Endodermal cell (in vitro differentiated cells): ENCODE data around the gene GRM8. TPM values are rescaled to one million over a fixed set of nuclear protein-coding genes. Genes with fewer than 3 reads are reported as not detected.
A peak's percentile ranks its signal among the peaks of the same experiment; 100 is the strongest.

Experiments
- DNase-seq: peaks from one replicate; pipeline ENCODE4 v3.0.0-alpha.2; 2017
- H3K27ac ChIP-seq: 2 replicates; pipeline ENCODE4 v1.5.1; 2013; ENCODE audit warnings: mild to moderate bottlenecking, low read depth, low read length, moderate library complexity
- H3K27me3 ChIP-seq: 2 replicates; pipeline ENCODE4 v1.6.1; 2013; ENCODE audit warnings: mild to moderate bottlenecking, low read length, moderate library complexity; ENCODE audit not compliant: insufficient read depth, control insufficient read depth, poor library complexity, severe bottlenecking
- H3K36me3 ChIP-seq: 2 replicates; pipeline ENCODE4 v1.7.0; 2013; ENCODE audit warnings: mild to moderate bottlenecking, low read length, moderate library complexity; ENCODE audit not compliant: control insufficient read depth, insufficient read depth
- H3K4me1 ChIP-seq: one replicate; pipeline ENCODE4 v1.7.0; 2013; ENCODE audit warnings: low read length; ENCODE audit not compliant: control insufficient read depth, insufficient read depth
- H3K4me3 ChIP-seq: 2 replicates; pipeline ENCODE4 v1.5.1; 2013; ENCODE audit warnings: mild to moderate bottlenecking, low read length, moderate library complexity
- H3K9ac ChIP-seq: 2 replicates; pipeline ENCODE4 v1.6.1; 2013; ENCODE audit warnings: mild to moderate bottlenecking, low read length, moderate library complexity; ENCODE audit not compliant: poor library complexity, severe bottlenecking; ENCODE audit errors: extremely low read depth
- H3K9me3 ChIP-seq: 2 replicates; pipeline ENCODE4 v1.6.1; 2013; ENCODE audit warnings: mild to moderate bottlenecking, low read length, moderate library complexity; ENCODE audit not compliant: control insufficient read depth
- H3K27ac Mint-ChIP-seq: 2 replicates; pipeline ENCODE4 v1.8.0; 2020; ENCODE audit warnings: mixed read lengths
- H3K27me3 Mint-ChIP-seq: 2 replicates; pipeline ENCODE4 v1.8.0; 2021; ENCODE audit warnings: mild to moderate bottlenecking, mixed read lengths; ENCODE audit not compliant: insufficient read depth
- H3K36me3 Mint-ChIP-seq: 2 replicates; pipeline ENCODE4 v1.8.0; 2020; ENCODE audit warnings: low read depth, mixed read lengths
- H3K4me1 Mint-ChIP-seq: 2 replicates; pipeline ENCODE4 v1.8.0; 2020; ENCODE audit warnings: mixed read lengths
- H3K4me3 Mint-ChIP-seq: 2 replicates; pipeline ENCODE4 v1.8.0; 2020; ENCODE audit warnings: mild to moderate bottlenecking, moderate library complexity, mixed read lengths
- H3K9me3 Mint-ChIP-seq: 2 replicates; pipeline ENCODE4 v1.8.0; 2020; ENCODE audit warnings: mild to moderate bottlenecking, mixed read lengths
- WGBS, 2 experiments: methylation state at CpG; one replicate each; pipeline versions ENCODE4 v1.1.5 to v1.1.7; 2013; ENCODE audit warnings: missing lambda C conversion rate in 2 of 2, mixed read lengths in 1 of 2; ENCODE audit not compliant: insufficient coverage in 1 of 2, insufficient read length in 1 of 2; 5-methylcytosine and 5-hydroxymethylcytosine counted together
- total RNA-seq, 2 donors: library from RNA; stranded (reverse); fragmentation: NEBNext Ultra II Directional in 1 of 2; extraction: Animal tissue kit (Norgen Biotek cat#: 25700) in 1 of 2; gene quantifications; 2 replicates in 1 of 2; 3 replicates in 1 of 2; pipeline ENCODE4 v1.2.1, GENCODE V29; 2021
- TF ChIP-seq, protein P1 (sequence below): fragments of 200-600 bp; sonication (generic); conservative IDR thresholded peaks from 2 replicates; pipeline ENCODE4 v1.5.0; 2021; ENCODE audit warnings: antibody characterized with exemption, mild to moderate bottlenecking

The GRM8 gene
- total RNA-seq, 2 donors from 2014 or later = 0.93 to 2.0 TPM

DNA sequence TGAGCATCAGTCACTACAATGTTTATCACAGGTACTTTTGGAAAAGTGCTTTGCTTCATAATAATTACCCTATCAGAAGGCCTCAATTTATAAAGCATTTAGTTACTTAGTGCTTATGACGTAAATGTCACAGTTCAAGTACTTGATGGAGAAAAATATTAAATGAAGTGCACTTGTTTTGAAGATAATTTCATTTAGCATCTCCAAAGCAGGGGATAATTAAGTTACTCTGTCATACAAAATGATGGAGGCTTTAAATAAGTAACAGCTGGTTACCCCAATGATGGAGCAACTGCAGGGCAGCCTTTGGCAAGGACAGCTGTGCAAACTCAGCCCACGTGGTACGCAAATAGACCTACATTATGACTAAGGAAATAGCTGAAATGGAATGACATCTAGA lies 768.8 kb downstream of the GRM8 start:
- Mint-ChIP-seq H3K27me3 (no peaks in the 10 kb centered on the region), H3K27ac (no peak overlapping the region), H3K4me1 (no peaks in the 10 kb centered on the region), H3K9me3 (peaks cover 5% of the 10 kb centered on the region), H3K36me3 (no peaks in the 10 kb centered on the region), H3K4me3 (no peak overlapping the region)
- no peak for DNase-seq
- no peaks in the 10 kb centered on the region for H3K9me3 ChIP-seq
- WGBS, 2 experiments = 88 to 92% methylated on average over 3 of the region's 3 CpGs
- no peaks in the 10 kb centered on the region for H3K27me3 ChIP-seq
- no peaks in the 10 kb centered on the region for H3K36me3 ChIP-seq
- no peak overlapping the region for H3K27ac ChIP-seq
- H3K9ac ChIP-seq = no peak overlapping the region
- H3K4me1 ChIP-seq = no peaks in the 10 kb centered on the region
- H3K4me3 ChIP-seq = no peak overlapping the region
- TF ChIP-seq, protein P1, sequence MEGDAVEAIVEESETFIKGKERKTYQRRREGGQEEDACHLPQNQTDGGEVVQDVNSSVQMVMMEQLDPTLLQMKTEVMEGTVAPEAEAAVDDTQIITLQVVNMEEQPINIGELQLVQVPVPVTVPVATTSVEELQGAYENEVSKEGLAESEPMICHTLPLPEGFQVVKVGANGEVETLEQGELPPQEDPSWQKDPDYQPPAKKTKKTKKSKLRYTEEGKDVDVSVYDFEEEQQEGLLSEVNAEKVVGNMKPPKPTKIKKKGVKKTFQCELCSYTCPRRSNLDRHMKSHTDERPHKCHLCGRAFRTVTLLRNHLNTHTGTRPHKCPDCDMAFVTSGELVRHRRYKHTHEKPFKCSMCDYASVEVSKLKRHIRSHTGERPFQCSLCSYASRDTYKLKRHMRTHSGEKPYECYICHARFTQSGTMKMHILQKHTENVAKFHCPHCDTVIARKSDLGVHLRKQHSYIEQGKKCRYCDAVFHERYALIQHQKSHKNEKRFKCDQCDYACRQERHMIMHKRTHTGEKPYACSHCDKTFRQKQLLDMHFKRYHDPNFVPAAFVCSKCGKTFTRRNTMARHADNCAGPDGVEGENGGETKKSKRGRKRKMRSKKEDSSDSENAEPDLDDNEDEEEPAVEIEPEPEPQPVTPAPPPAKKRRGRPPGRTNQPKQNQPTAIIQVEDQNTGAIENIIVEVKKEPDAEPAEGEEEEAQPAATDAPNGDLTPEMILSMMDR = no peak

DNA sequence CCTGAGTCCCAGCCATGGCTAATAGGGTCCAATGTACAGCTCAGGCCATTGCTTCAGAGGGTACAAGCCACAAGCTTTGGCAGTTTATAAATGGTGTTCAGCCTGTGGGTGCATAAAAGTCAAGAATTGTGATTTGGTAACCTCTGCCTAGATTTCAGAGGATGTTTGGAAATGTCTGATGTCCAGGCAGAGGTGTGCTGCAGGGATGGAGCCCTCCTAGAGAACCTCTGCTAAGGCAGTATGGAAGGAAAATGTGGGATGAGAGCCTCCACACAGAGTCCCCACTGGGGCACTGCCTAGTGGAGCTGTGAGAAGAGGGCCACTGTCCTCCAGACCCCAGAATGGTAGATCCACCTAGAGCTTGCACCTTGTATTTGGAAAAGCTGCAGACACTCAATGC lies 779.9 kb downstream of the GRM8 start:
- no peaks in the 10 kb centered on the region for H3K4me1 ChIP-seq
- H3K9ac ChIP-seq = no peak overlapping the region
- no peaks in the 10 kb centered on the region for H3K4me1 Mint-ChIP-seq
- no peaks in the 10 kb centered on the region for H3K27me3 ChIP-seq
- no peak overlapping the region for H3K4me3 Mint-ChIP-seq
- H3K27ac ChIP-seq = no peak overlapping the region
- H3K36me3 ChIP-seq = no peaks in the 10 kb centered on the region
- H3K4me3 ChIP-seq = peak overlapping the region; percentile 58
- H3K36me3 Mint-ChIP-seq = no peaks in the 10 kb centered on the region
- no peak for DNase-seq
- H3K27ac Mint-ChIP-seq = no peak overlapping the region
- H3K9me3 ChIP-seq = peaks cover 32% of the 10 kb centered on the region
- H3K9me3 Mint-ChIP-seq = peaks cover 37% of the 10 kb centered on the region
- H3K27me3 Mint-ChIP-seq = no peaks in the 10 kb centered on the region
- TF ChIP-seq, protein P1 = no peak

DNA sequence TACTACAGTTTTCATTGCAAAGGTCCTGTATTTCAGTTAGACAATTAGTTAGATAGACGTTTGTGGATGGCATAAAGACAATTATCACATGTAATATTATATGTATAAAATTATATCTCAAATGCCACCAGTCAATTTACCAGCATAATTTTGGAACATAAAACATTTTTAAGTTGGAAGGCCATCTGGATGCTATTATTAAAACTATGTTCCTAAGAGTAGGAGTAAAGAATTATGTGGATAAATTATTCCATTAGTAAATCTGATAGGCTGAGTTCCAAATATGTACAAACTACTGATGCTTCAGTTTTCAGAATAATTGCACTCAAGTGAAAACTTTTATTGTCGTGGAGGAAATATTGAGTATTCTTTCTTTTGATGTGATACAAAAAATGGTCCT lies 790.3 kb downstream of the GRM8 start:
- Histone ChIP-seq H3K9me3 (no peaks in the 10 kb centered on the region), H3K36me3 (no peaks in the 10 kb centered on the region), H3K4me1 (no peaks in the 10 kb centered on the region), H3K4me3 (no peak overlapping the region), H3K27ac (no peak overlapping the region), H3K27me3 (no peaks in the 10 kb centered on the region), H3K9ac (no peak overlapping the region)
- TF ChIP-seq, protein P1 = no peak
- H3K4me3 Mint-ChIP-seq = no peak overlapping the region
- peaks cover 7% of the 10 kb centered on the region for H3K4me1 Mint-ChIP-seq
- H3K27me3 Mint-ChIP-seq = peaks cover 1% of the 10 kb centered on the region
- no peak for DNase-seq
- H3K9me3 Mint-ChIP-seq = no peaks in the 10 kb centered on the region
- H3K27ac Mint-ChIP-seq = no peak overlapping the region
- WGBS, 2 experiments = 100% methylated on average over 1 of the region's 2 CpGs; no CpG with 5 or more reads in 1 of the 2 experiments
- no peaks in the 10 kb centered on the region for H3K36me3 Mint-ChIP-seq
